ENCODE data around the gene ARHGEF35. TPM values are rescaled to one million over a fixed set of nuclear protein-coding genes. Genes with fewer than 3 reads are reported as not detected.
"Not testable (repeated sequence)": the region's sequence is repeated elsewhere in the genome, so short reads cannot be mapped to it uniquely, and the experiment has no call there.

Gene ARHGEF35
- polyA plus RNA-seq, 1 of the 3 experiments (the other 2 are of a cell fraction) = 0.02 TPM

DNA sequence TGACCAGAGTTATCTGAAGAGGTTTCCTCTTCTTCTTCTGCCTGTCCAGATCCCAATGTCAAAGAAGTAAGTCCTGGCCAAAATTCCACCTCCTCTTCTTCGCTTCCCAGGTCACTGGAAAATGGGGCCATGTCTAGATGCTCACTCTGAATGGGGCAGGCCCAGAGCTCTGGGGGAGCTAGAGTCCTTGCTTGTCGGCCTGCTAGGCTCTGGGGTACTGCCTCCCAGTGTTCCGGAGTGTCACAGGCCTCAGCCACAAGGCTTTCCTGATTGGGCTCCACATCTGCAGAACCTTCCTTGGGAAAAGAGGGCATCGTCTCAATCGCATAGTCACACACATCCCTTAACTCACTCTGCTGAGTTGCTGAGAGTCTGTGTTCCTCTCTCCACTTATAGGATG lies 7.8 kb downstream of the ARHGEF35 start:
- H3K27ac ChIP-seq (ENCODE audit: low read depth in 2 of 2, low read length in 1 of 2); H2AFZ ChIP-seq (ENCODE audit: low read depth); POLR2A ChIA-PET; H3K4me1 ChIP-seq (ENCODE audit: control insufficient read depth in 1 of 2, insufficient read depth in 2 of 2, low read depth in 1 of 2, low read length in 1 of 2); H3K9me2 ChIP-seq; H4K20me1 ChIP-seq (ENCODE audit: insufficient read depth); H3K4me2 ChIP-seq; H3K4me3 ChIP-seq (ENCODE audit: low read depth in 2 of 2, low read length in 1 of 2); H3F3A ChIP-seq (replicated peaks; ENCODE audit: insufficient read depth); H3K9me3 ChIP-seq; CTCF ChIA-PET; H3K36me3 ChIP-seq (replicated peaks in 1 of 2; ENCODE audit: control insufficient read depth in 1 of 2, insufficient read depth in 2 of 2, low read length in 1 of 2); H3K79me2 ChIP-seq (ENCODE audit: insufficient read depth); H3K27me3 ChIP-seq (ENCODE audit: insufficient read depth); DNase-seq; H3K9ac ChIP-seq: not testable (repeated sequence)
- WGBS (ENCODE audit: low lambda C conversion rate) = no CpG with 5 or more reads among the region's 5 CpGs

DNA sequence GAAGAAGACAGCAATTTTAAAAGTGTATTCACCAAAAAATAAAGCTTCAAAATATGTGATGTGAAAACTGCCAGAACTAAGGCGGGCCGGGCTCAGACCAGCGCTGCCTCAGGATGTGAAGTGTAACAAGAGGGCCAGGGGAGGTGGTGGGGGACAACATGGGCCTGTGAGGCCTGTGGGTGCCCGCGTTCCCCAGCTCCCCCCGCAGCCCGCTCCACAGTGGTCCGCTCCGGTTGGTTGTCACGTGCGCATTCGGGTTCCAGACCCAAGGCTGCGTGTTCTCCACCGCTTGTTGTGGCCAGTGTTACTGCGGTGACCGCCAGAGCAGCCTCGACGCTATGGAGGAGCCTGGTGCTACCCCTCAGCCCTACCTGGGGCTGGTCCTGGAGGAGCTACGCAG lies 12.5 kb downstream of the ARHGEF35 start, which contains the start of gene CTAGE4:
CTAGE4 (plus strand) TSS at position 301 of the 400 bp plus-strand sequence; CDS start at position 339, 38 bp downstream.
- CTCF ChIA-PET, H3K9me3 ChIP-seq: not testable (repeated sequence)
- WGBS (ENCODE audit: low lambda C conversion rate) = no CpG with 5 or more reads among the region's 19 CpGs

DNA sequence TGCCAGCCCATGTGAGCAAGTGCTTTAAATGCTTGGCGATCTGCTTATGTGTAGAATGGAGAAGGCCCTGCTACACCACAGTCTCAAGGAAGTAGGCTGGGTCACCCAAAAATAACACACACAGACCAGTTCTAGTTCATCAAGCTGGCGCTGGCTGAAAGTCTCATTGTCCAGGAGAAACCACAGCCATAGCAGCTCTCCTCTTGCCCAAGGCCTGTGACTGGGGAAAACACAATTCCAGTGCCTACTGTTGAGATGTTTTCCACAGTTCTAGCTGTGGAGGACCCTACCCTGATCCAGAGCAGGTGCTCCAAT lies 16.5 kb downstream of the ARHGEF35 start:
- DNase-seq; H3K9ac ChIP-seq; H3K36me3 ChIP-seq (replicated peaks in 1 of 2; ENCODE audit: control insufficient read depth in 1 of 2, insufficient read depth in 2 of 2, low read length in 1 of 2); H3K27ac ChIP-seq (ENCODE audit: low read depth in 2 of 2, low read length in 1 of 2); CTCF ChIA-PET; H3F3A ChIP-seq (replicated peaks; ENCODE audit: insufficient read depth); H3K9me2 ChIP-seq; H4K20me1 ChIP-seq (ENCODE audit: insufficient read depth); H3K4me3 ChIP-seq (ENCODE audit: low read depth in 2 of 2, low read length in 1 of 2); H2AFZ ChIP-seq (ENCODE audit: low read depth); H3K27me3 ChIP-seq (ENCODE audit: insufficient read depth); H3K4me2 ChIP-seq; H3K4me1 ChIP-seq (ENCODE audit: control insufficient read depth in 1 of 2, insufficient read depth in 2 of 2, low read depth in 1 of 2, low read length in 1 of 2); H3K9me3 ChIP-seq; H3K79me2 ChIP-seq (ENCODE audit: insufficient read depth); POLR2A ChIA-PET: not testable (repeated sequence)
- 14% methylated on average over 1 of the region's 2 CpGs for WGBS (ENCODE audit: low lambda C conversion rate)

More for the DNA sequence above, 12.5 kb downstream of the ARHGEF35 start, which contains the start of gene CTAGE4:
- H3K79me2 ChIP-seq (ENCODE audit: insufficient read depth); POLR2A ChIA-PET; H3K4me2 ChIP-seq; H3K9me2 ChIP-seq; H4K20me1 ChIP-seq (ENCODE audit: insufficient read depth); H3K9ac ChIP-seq; H2AFZ ChIP-seq (ENCODE audit: low read depth); DNase-seq; H3K36me3 ChIP-seq (replicated peaks in 1 of 2; ENCODE audit: control insufficient read depth in 1 of 2, insufficient read depth in 2 of 2, low read length in 1 of 2); H3K27ac ChIP-seq (ENCODE audit: low read depth in 2 of 2, low read length in 1 of 2); H3F3A ChIP-seq (replicated peaks; ENCODE audit: insufficient read depth); H3K4me1 ChIP-seq (ENCODE audit: control insufficient read depth in 1 of 2, insufficient read depth in 2 of 2, low read depth in 1 of 2, low read length in 1 of 2); H3K4me3 ChIP-seq (ENCODE audit: low read depth in 2 of 2, low read length in 1 of 2); H3K27me3 ChIP-seq (ENCODE audit: insufficient read depth): not testable (repeated sequence)

DNA sequence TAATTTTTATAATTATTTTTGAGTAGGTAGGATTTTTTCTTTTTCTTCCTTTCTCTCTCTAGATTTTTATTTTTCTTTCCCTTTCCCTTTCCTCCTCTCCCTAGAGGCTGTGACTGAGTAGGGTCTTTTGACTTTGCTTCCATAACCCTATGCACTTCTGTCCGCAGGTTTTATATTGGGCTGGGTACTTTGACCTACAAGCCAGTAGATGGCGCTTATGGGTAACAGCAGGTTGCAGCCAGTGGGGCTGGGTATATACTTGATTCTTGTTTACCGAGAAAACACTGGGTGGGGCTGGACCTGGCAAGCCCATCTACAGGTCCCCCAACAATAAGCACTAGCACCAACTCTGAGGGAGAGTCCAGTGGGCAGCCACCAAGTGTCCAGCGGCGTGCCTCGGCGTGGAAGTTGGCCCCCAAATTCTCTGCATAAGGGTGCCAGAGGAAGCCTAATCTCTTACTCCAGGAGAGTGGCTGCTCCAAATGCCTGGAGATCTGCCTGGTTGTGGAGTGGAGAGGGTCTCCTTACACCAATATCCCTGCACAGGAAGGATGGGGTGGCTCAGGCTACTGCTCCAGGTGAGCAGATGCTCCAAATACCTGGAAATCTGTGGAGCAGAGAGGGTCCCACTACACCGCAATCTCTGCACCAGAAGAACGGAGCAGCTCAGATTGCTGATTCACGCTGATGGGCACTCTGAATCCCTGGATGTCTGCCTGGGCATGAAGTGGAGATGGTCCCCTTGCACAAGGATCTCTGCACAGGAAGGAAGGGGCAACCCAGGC lies 17.1 kb downstream of the ARHGEF35 start:
- TF ChIP-seq, protein P1, sequence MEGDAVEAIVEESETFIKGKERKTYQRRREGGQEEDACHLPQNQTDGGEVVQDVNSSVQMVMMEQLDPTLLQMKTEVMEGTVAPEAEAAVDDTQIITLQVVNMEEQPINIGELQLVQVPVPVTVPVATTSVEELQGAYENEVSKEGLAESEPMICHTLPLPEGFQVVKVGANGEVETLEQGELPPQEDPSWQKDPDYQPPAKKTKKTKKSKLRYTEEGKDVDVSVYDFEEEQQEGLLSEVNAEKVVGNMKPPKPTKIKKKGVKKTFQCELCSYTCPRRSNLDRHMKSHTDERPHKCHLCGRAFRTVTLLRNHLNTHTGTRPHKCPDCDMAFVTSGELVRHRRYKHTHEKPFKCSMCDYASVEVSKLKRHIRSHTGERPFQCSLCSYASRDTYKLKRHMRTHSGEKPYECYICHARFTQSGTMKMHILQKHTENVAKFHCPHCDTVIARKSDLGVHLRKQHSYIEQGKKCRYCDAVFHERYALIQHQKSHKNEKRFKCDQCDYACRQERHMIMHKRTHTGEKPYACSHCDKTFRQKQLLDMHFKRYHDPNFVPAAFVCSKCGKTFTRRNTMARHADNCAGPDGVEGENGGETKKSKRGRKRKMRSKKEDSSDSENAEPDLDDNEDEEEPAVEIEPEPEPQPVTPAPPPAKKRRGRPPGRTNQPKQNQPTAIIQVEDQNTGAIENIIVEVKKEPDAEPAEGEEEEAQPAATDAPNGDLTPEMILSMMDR (IDR thresholded peaks at IDR 0.05) = peak; percentile 69
- TF ChIP-seq SMC3 (IDR thresholded peaks at IDR 0.05; ENCODE audit: low read depth, low read length) (peak; percentile 23; the same call in 1 of the 2 replicates), RAD21 (IDR thresholded peaks at IDR 0.05; ENCODE audit: low read length) (peak; percentile 36)
- H3K9me3 ChIP-seq; H3K27me3 ChIP-seq (ENCODE audit: insufficient read depth); H3K79me2 ChIP-seq (ENCODE audit: insufficient read depth); H3K9me2 ChIP-seq; H3K36me3 ChIP-seq (replicated peaks in 1 of 2; ENCODE audit: control insufficient read depth in 1 of 2, insufficient read depth in 2 of 2, low read length in 1 of 2); DNase-seq; H4K20me1 ChIP-seq (ENCODE audit: insufficient read depth); H3K4me1 ChIP-seq (ENCODE audit: control insufficient read depth in 1 of 2, insufficient read depth in 2 of 2, low read depth in 1 of 2, low read length in 1 of 2); H3K4me2 ChIP-seq; H3K27ac ChIP-seq (ENCODE audit: low read depth in 2 of 2, low read length in 1 of 2); POLR2A ChIA-PET; H3K9ac ChIP-seq; H2AFZ ChIP-seq (ENCODE audit: low read depth); H3F3A ChIP-seq (replicated peaks; ENCODE audit: insufficient read depth): not testable (repeated sequence)
- 5% methylated on average over 3 of the region's 10 CpGs for WGBS (ENCODE audit: low lambda C conversion rate)
- H3K4me3 ChIP-seq (ENCODE audit: low read depth in 2 of 2, low read length in 1 of 2) = 0 out of 4 replicates have a peak overlapping the region, but pooled peaks of 1 of the 2 experiments have one; percentile 29
- CTCF ChIA-PET = interaction anchor here (0.7 to 1.7 kb wide), 3 partner anchors 11 to 213 kb away, joined by 3 to 14 read pairs (median 3); no protein-coding TSS in a partner anchor
